Suprapubic skin (tissue), 4 donors: ENCODE measurements around the gene SCP2.

Experiments used
- EP300 ChIP-seq: sonication (generic); formaldehyde crosslinking; IDR thresholded peaks from one replicate; pipeline ENCODE4 v1.6.1; 2017; ENCODE audit warnings: antibody characterized with exemption
- POLR2A ChIP-seq, 2 donors: fragments of 450-650 bp; IDR thresholded peaks; one replicate each; pipeline ENCODE4 v1.6.1; 2017; ENCODE audit warnings: antibody characterized with exemption in 2 of 2, mild to moderate bottlenecking in 2 of 2, moderate library complexity in 2 of 2
- POLR2AphosphoS5 ChIP-seq, 3 donors: sonication (generic); formaldehyde crosslinking; IDR thresholded peaks; one replicate each; pipeline ENCODE4 v1.6.1; 2017; ENCODE audit warnings: antibody characterized with exemption in 3 of 3
- TF ChIP-seq, protein P1 (sequence below), 2 donors: fragments of 200-600 bp in 1 of 2; fragments of 450-650 bp in 1 of 2; sonication (generic) in 1 of 2; IDR thresholded peaks; one replicate each; pipeline ENCODE4 v1.5.1; 2016 to 2019; ENCODE audit warnings: antibody characterized with exemption in 2 of 2, mild to moderate bottlenecking in 1 of 2, moderate library complexity in 1 of 2

GRCh38 chr1:52917156-52917555 lies 9.9 kb upstream of the SCP2 start:
- TF ChIP-seq, protein P1, sequence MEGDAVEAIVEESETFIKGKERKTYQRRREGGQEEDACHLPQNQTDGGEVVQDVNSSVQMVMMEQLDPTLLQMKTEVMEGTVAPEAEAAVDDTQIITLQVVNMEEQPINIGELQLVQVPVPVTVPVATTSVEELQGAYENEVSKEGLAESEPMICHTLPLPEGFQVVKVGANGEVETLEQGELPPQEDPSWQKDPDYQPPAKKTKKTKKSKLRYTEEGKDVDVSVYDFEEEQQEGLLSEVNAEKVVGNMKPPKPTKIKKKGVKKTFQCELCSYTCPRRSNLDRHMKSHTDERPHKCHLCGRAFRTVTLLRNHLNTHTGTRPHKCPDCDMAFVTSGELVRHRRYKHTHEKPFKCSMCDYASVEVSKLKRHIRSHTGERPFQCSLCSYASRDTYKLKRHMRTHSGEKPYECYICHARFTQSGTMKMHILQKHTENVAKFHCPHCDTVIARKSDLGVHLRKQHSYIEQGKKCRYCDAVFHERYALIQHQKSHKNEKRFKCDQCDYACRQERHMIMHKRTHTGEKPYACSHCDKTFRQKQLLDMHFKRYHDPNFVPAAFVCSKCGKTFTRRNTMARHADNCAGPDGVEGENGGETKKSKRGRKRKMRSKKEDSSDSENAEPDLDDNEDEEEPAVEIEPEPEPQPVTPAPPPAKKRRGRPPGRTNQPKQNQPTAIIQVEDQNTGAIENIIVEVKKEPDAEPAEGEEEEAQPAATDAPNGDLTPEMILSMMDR (IDR thresholded peaks at IDR 0.05) = no peak
- TF ChIP-seq POLR2A (IDR thresholded peaks at IDR 0.05) (no peak), POLR2AphosphoS5 (IDR thresholded peaks at IDR 0.05) (no peak), EP300 (no peak)
